HepG2 (cell line): Measurements from ENCODE around the gene ACP7. TPM values are rescaled to one million over a fixed set of nuclear protein-coding genes. Genes with fewer than 3 reads are reported as not detected.
A peak's percentile ranks its signal among the peaks of the same experiment; 100 is the strongest.

Experiments
- ATAC-seq: fragments of 200-7000 bp; cut with Tn5 transposase; 3 replicates; pipeline ENCODE4 v1.9.1; 2020; ENCODE audit warnings: mild to moderate bottlenecking, moderate library complexity
- BruUV-seq: library from RNA; stranded (reverse); fragments of 400-500 nt; replicated peaks from 2 replicates; lab custom pipeline; 2021; lab: Mats Ljungman, UMichigan
- CTCF ChIA-PET: fragments of 300-600 bp; formaldehyde crosslinking; extraction: SDS; loops from one replicate; lab custom pipeline; 2021; ENCODE audit warnings: low total read pairs, inconsistent platforms, low intra/inter-chr PET ratio; lab: Yijun Ruan, JAX
- POLR2A ChIA-PET: fragments of 350-600 bp; sonication (Branson Sonifier 250); formaldehyde crosslinking; loops from one replicate; lab custom pipeline; 2020; ENCODE audit warnings: antibody characterized with exemption, inconsistent platforms; lab: Yijun Ruan, JAX
- DNase-seq: peaks from one replicate; pipeline ENCODE4 v3.0.0-alpha.2; 2015; ENCODE audit warnings: low spot score
- FAIRE-seq: peaks from 3 replicates; lab custom pipeline; 2011; peaks lifted over from hg19 to GRCh38; lab: Jason Lieb, UNC
- H2AFZ ChIP-seq: one replicate; pipeline ENCODE4 v1.6.1; 2011; ENCODE audit warnings: low read length, inconsistent platforms
- H3K27ac ChIP-seq: fragments of 300-600 bp; 3 replicates; pipeline ENCODE4 v1.8.0; 2011; ENCODE audit warnings: mixed run types, mild to moderate bottlenecking, mixed read lengths, low read length, inconsistent platforms; ENCODE audit not compliant: insufficient read depth; ENCODE audit errors: extremely low read length
- H3K27me3 ChIP-seq, 2 experiments: fragments of 200-600 bp in 1 of 2; 2 replicates in 1 of 2; 3 replicates in 1 of 2; pipeline versions ENCODE4 v1.6.0 to v1.8.0; 2011; ENCODE audit warnings: low read length in 2 of 2, mild to moderate bottlenecking in 2 of 2, moderate library complexity in 2 of 2, inconsistent platforms in 1 of 2; ENCODE audit not compliant: insufficient read depth in 2 of 2, control insufficient read depth in 1 of 2
- H3K36me3 ChIP-seq, 2 experiments: fragments of 200-600 bp in 1 of 2; replicated peaks in 1 of 2; 2 replicates in 1 of 2; 3 replicates in 1 of 2; pipeline versions ENCODE4 v1.5.1 to v1.8.0; 2011; ENCODE audit warnings: low read length in 2 of 2, inconsistent platforms in 1 of 2; ENCODE audit not compliant: insufficient read depth in 2 of 2, control insufficient read depth in 1 of 2
- H3K4me1 ChIP-seq: 2 replicates; pipeline ENCODE4 v1.5.1; 2012; ENCODE audit warnings: low read length, inconsistent platforms; ENCODE audit not compliant: insufficient read depth
- H3K4me2 ChIP-seq: 2 replicates; pipeline ENCODE4 v1.6.0; 2011; ENCODE audit warnings: low read depth, low read length, inconsistent platforms
- H3K4me3 ChIP-seq, 3 experiments: fragments of 200-600 bp in 1 of 3; sonication (generic), shearing (Covaris generic) in 1 of 3; replicated peaks in 1 of 3; 2 replicates each; pipeline ENCODE4 v1.5.1; 2011 to 2016; ENCODE audit warnings: low read length in 3 of 3, inconsistent platforms in 2 of 3, low read depth in 2 of 3, mild to moderate bottlenecking in 2 of 3, control low read depth in 1 of 3, mixed read lengths in 1 of 3; ENCODE audit not compliant: insufficient read depth in 1 of 3
- H3K79me2 ChIP-seq: one replicate; pipeline ENCODE4 v1.6.1; 2011; ENCODE audit warnings: low read length, inconsistent platforms; ENCODE audit not compliant: insufficient read depth
- H3K9ac ChIP-seq: 2 replicates; pipeline ENCODE4 v1.6.0; 2011; ENCODE audit warnings: mild to moderate bottlenecking, low read depth, low read length, inconsistent platforms; ENCODE audit not compliant: insufficient read depth
- H3K9me3 ChIP-seq: 2 replicates; pipeline ENCODE4 v1.5.1; 2012; ENCODE audit warnings: mild to moderate bottlenecking, low read length
- H4K20me1 ChIP-seq: 2 replicates; pipeline ENCODE4 v1.6.0; 2011; ENCODE audit warnings: inconsistent platforms, mild to moderate bottlenecking, low read length, moderate library complexity; ENCODE audit not compliant: insufficient read depth
- CCAR2 ChIP-seq: fragments of 200-400 bp; formaldehyde crosslinking; optimal IDR thresholded peaks from 2 replicates; pipeline ENCODE3; 2018; ENCODE audit warnings: low read depth, mild to moderate bottlenecking, low read length, moderate library complexity
- KLF15 ChIP-seq: sonication (generic); formaldehyde crosslinking; IDR thresholded peaks from 2 replicates; pipeline ENCODE4 v1.8.1; 2023; ENCODE audit warnings: borderline replicate concordance, mild to moderate bottlenecking, inconsistent platforms, missing genetic modification reagents, mixed read lengths
- MTF2 ChIP-seq: sonication (generic); formaldehyde crosslinking; IDR thresholded peaks from 2 replicates; pipeline ENCODE4 v1.5.0; 2020; ENCODE audit warnings: missing genetic modification reagents, borderline replicate concordance
- NFATC3 ChIP-seq: sonication (generic); formaldehyde crosslinking; IDR thresholded peaks from 2 replicates; pipeline ENCODE4 v1.5.1; 2020; ENCODE audit warnings: mild to moderate bottlenecking, missing genetic modification reagents
- SRF ChIP-seq: IDR thresholded peaks from 2 replicates; pipeline ENCODE4 v1.6.1; 2011; ENCODE audit warnings: mild to moderate bottlenecking, low read depth, low read length, moderate library complexity
- SSRP1 ChIP-seq: IDR thresholded peaks from 2 replicates; pipeline ENCODE4 v1.6.1; 2016; ENCODE audit warnings: control low read depth
- THAP11 ChIP-seq: IDR thresholded peaks from 2 replicates; pipeline ENCODE4 v1.6.1; 2016; ENCODE audit warnings: missing biosample characterization, missing genetic modification reagents
- ZNF317 ChIP-seq: sonication (generic); formaldehyde crosslinking; IDR thresholded peaks from 2 replicates; pipeline ENCODE4 v1.5.0; 2020; ENCODE audit warnings: mild to moderate bottlenecking, missing genetic modification reagents
- WGBS: methylation state at CpG from one replicate; pipeline ENCODE4 v1.1.6; 2017; ENCODE audit warnings: low lambda C conversion rate; 5-methylcytosine and 5-hydroxymethylcytosine counted together
- in situ Hi-C: cut with HindIII; loops from 2 replicates; pipeline ENCODE4 v1.10.0; 2017; ENCODE audit warnings: low pct_unique_long_range_greater_than_20kb; ENCODE audit not compliant: extremely low pct_ligation_motif_present
- intact Hi-C: fragments of 100-400 bp; cut with micrococcal nuclease; formaldehyde crosslinking; loops from one replicate; pipeline ENCODE4 v1.10.0; 2022; ENCODE audit not compliant: unreplicated experiment
- polyA plus RNA-seq, 8 experiments: library from polyadenylated mRNA; depleted of rRNA in 3 of 8; stranded (reverse) in 7 of 8; unstranded in 1 of 8; fragments of >200 nt; fragmentation: Illumina TruSeq in 4 of 8; extraction: Trizol in 4 of 8; gene quantifications; 2 replicates each; pipeline versions ENCODE4 v1.2.1 to v1.2.3, GENCODE V29; 2011 to 2016; ENCODE audit warnings: low read depth in 4 of 8, missing spikeins in 1 of 8, mixed read lengths in 1 of 8; ENCODE audit not compliant: insufficient read depth in 1 of 8
- total RNA-seq, 5 experiments: library from RNA; depleted of rRNA; stranded (reverse); fragments of >200 nt; fragmentation: Illumina TruSeq; extraction: Trizol; gene quantifications; 2 replicates each; pipeline ENCODE4 v1.2.3, GENCODE V29; 2016; ENCODE audit warnings: low read depth in 1 of 5
- TF ChIP-seq, protein P1 (sequence below): sonication (generic); formaldehyde crosslinking; IDR thresholded peaks from 2 replicates; pipeline ENCODE4 v1.5.0; 2020; ENCODE audit warnings: missing genetic modification reagents
- TF ChIP-seq, protein P2 (sequence below): fragments of 450-650 bp; IDR thresholded peaks from 2 replicates; pipeline ENCODE4 v1.6.1; 2017
- TF ChIP-seq, protein P3 (sequence below): sonication (generic); formaldehyde crosslinking; IDR thresholded peaks from 2 replicates; pipeline ENCODE4 v1.5.1; 2020; ENCODE audit warnings: mild to moderate bottlenecking, missing genetic modification reagents
- TF ChIP-seq, protein P4 (sequence below): IDR thresholded peaks from 2 replicates; pipeline ENCODE4 v1.6.1; 2012; ENCODE audit warnings: low read depth, low read length, improper control_type of control experiment
- TF ChIP-seq, protein P5 (sequence below): sonication (generic); formaldehyde crosslinking; IDR thresholded peaks from 2 replicates; pipeline ENCODE4 v1.4.0; 2020; ENCODE audit warnings: missing genetic modification reagents, mild to moderate bottlenecking, borderline replicate concordance

The ACP7 gene
- total and polyA plus RNA-seq, 2 of the 13 experiments (the other 11 are each of a cell fraction or from before 2014, with no cell fraction given) = not detected

DNA sequence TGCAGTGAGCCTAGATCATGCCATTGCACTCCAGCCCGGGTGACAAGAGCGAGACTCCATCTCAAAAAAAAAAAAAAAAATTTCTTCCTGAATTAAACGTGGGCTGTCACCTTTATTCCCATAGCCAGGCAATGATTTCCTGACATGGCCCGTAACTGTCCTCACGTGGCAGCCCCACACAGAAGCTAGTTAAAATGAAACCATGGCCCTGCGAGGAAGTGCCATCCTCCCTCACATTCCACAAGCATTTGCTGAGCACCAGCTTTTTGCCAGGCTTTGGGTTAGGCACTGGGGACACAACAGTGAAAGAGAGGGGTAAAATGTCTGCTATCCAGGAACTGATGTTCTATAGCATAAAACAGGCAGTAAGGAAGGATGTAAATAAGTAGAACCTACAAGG, 38.7 kb upstream of the ACP7 start (continued):
- TF ChIP-seq MTF2 (CRISPR knock-in tag) (no peak), NFATC3 (CRISPR knock-in tag) (no peak), SRF (no peak)

DNA sequence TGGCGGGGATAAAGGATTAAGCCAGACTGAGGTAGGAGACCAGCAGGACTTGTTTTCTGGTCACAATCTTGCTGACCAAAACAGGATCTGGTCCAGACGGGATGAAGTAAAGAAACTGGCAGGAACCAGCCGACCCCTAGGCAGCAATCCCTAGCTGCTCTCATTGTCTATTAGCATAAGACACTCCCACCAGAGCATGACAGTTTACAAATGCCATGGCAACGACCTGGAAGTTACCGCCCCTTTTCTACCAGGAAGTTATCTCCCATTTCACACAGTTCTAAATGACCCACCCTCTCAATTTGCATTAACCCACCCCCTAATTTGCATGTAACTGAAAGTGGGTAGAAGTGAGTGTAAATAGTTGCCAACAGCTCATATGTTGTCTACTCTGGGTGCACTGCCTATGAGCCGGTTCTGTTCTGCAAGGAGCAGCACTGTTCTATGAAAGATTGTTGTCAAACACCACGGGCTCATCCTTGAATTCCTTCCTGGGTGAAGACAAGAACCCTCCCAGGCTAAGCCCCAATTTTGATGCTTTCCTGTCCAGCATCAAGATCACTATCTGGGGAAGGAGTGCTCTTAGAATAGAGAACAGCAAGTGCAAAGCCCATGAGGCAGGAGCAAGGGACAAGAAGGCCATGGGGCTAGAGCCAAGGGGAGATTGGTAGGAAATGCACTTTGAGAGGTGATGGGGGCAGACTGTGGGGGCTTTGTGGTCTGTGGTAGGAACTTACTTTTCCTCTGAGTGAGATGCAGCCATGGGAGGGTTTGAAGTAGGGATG, 37.9 kb upstream of the ACP7 start:
- Histone ChIP-seq H3K79me2 (no peaks in the 10 kb centered on the region), H3K9ac (no peak overlapping the region), H4K20me1 (no peaks in the 10 kb centered on the region), H3K27ac (no peak overlapping the region), H3K4me2 (peak overlapping the region; percentile 36; the same call in 1 of the 2 replicates), H3K4me3 (no peak overlapping the region; a peak in 1 of 6 replicates), H3K9me3 (no peaks in the 10 kb centered on the region), H3K27me3 (no peaks in the 10 kb centered on the region; a peak in 1 of 5 replicates), H3K4me1 (peaks cover 7% of the 10 kb centered on the region; the same call in 1 of the 2 replicates), H2AFZ (no peak overlapping the region), H3K36me3 (no peaks in the 10 kb centered on the region)
- ChIA-PET CTCF (no interaction called here), POLR2A (interaction anchor here (0.8 kb wide), 1 partner anchor 70 kb away, joined by 3 read pairs; the partner anchor contains the start of gene FBXO17)
- in situ Hi-C loops (no loop called here), intact Hi-C loops (no loop called here)
- BruUV-seq = no TSS peak
- no peak for FAIRE-seq
- 26% methylated on average over 4 of the region's 7 CpGs for WGBS
- ATAC-seq = peak; percentile 78
- peak; percentile 59 for DNase-seq
- TF ChIP-seq, protein P1, sequence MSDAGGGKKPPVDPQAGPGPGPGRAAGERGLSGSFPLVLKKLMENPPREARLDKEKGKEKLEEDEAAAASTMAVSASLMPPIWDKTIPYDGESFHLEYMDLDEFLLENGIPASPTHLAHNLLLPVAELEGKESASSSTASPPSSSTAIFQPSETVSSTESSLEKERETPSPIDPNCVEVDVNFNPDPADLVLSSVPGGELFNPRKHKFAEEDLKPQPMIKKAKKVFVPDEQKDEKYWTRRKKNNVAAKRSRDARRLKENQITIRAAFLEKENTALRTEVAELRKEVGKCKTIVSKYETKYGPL = no peak
- TF ChIP-seq, protein P2, sequence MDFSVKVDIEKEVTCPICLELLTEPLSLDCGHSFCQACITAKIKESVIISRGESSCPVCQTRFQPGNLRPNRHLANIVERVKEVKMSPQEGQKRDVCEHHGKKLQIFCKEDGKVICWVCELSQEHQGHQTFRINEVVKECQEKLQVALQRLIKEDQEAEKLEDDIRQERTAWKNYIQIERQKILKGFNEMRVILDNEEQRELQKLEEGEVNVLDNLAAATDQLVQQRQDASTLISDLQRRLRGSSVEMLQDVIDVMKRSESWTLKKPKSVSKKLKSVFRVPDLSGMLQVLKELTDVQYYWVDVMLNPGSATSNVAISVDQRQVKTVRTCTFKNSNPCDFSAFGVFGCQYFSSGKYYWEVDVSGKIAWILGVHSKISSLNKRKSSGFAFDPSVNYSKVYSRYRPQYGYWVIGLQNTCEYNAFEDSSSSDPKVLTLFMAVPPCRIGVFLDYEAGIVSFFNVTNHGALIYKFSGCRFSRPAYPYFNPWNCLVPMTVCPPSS = no peak
- TF ChIP-seq CCAR2 (no peak), KLF15 (CRISPR knock-in tag) (no peak), SSRP1 (no peak), THAP11 (peak; percentile 24; the same call in 1 of the 2 replicates), ZNF317 (no peak)
- TF ChIP-seq, protein P3, sequence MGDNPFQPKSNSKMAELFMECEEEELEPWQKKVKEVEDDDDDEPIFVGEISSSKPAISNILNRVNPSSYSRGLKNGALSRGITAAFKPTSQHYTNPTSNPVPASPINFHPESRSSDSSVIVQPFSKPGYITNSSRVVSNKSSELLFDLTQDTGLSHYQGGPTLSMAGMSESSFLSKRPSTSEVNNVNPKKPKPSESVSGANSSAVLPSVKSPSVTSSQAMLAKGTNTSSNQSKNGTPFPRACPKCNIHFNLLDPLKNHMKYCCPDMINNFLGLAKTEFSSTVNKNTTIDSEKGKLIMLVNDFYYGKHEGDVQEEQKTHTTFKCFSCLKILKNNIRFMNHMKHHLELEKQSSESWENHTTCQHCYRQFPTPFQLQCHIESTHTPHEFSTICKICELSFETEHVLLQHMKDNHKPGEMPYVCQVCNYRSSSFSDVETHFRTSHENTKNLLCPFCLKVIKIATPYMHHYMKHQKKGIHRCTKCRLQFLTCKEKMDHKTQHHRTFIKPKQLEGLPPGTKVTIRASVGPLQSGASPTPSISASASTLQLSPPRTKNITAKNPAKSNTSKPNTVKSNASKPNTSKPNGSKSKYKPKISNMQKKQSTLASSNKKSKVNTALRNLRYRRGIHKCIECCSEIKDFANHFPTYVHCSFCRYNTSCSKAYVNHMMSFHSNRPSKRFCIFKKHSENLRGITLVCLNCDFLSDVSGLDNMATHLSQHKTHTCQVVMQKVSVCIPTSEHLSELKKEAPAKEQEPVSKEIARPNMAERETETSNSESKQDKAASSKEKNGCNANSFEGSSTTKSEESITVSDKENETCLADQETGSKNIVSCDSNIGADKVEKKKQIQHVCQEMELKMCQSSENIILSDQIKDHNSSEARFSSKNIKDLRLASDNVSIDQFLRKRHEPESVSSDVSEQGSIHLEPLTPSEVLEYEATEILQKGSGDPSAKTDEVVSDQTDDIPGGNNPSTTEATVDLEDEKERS (CRISPR knock-in tag) = no peak
- TF ChIP-seq, protein P4, sequence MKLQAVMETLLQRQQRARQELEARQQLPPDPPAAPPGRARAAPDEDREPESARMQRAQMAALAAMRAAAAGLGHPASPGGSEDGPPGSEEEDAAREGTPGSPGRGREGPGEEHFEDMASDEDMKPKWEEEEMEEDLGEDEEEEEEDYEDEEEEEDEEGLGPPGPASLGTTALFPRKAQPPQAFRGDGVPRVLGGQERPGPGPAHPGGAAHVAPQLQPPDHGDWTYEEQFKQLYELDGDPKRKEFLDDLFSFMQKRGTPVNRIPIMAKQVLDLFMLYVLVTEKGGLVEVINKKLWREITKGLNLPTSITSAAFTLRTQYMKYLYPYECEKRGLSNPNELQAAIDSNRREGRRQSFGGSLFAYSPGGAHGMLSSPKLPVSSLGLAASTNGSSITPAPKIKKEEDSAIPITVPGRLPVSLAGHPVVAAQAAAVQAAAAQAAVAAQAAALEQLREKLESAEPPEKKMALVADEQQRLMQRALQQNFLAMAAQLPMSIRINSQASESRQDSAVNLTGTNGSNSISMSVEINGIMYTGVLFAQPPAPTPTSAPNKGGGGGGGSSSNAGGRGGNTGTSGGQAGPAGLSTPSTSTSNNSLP = no peak
- TF ChIP-seq, protein P5, sequence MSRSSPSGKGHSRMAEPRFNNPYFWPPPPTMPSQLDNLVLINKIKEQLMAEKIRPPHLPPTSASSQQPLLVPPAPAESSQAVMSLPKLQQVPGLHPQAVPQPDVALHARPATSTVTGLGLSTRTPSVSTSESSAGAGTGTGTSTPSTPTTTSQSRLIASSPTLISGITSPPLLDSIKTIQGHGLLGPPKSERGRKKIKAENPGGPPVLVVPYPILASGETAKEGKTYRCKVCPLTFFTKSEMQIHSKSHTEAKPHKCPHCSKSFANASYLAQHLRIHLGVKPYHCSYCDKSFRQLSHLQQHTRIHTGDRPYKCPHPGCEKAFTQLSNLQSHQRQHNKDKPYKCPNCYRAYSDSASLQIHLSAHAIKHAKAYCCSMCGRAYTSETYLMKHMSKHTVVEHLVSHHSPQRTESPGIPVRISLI (CRISPR knock-in tag) = no peak
